Measurements from ENCODE around the gene HIVEP3.

- no peak for TF ChIP-seq CTCF (IDR thresholded peaks at IDR 0.05; ENCODE audit: low read length)
- TF ChIP-seq EZH2 (optimal IDR thresholded peaks at IDR 0.05; ENCODE audit: low read depth, low read length): no peak
- TF ChIP-seq EZH2phosphoT487 (IDR thresholded peaks at IDR 0.05; ENCODE audit: low read length): no peak
Observed at GRCh38 chr1:41674522-41674921, 244.2 kb downstream of the HIVEP3 start.
